Activated CD8-positive, alpha-beta memory T cell treated with anti-CD3 and anti-CD28 coated beads, Interleukin-2, amount 10 ng/mL, durations not matched to agents 7 days and 5 days (primary cell): ENCODE measurements around the gene CAD. TPM values are rescaled to one million over a fixed set of nuclear protein-coding genes. Genes with fewer than 3 reads are reported as not detected.

Source experiments
- ATAC-seq: fragments of 150-1000 bp; cut with Tn5 transposase; one replicate; pipeline ENCODE4 v1.10.0; 2021; ENCODE audit warnings: moderate library complexity
- CTCF ChIA-PET: fragments of 350-600 bp; sonication (Branson Sonifier 250); formaldehyde crosslinking; loops from one replicate; lab custom pipeline; 2021; ENCODE audit warnings: antibody characterized with exemption; lab: Charles Lee
- DNase-seq: peaks from one replicate; pipeline ENCODE4 v3.0.0-alpha.2; 2020
- H3K27ac Mint-ChIP-seq: one replicate; pipeline ENCODE4 v1.8.0; 2021; ENCODE audit warnings: mild to moderate bottlenecking, mixed read lengths
- H3K27me3 Mint-ChIP-seq: one replicate; pipeline ENCODE4 v1.8.0; 2021; ENCODE audit warnings: mixed read lengths
- H3K36me3 Mint-ChIP-seq: one replicate; pipeline ENCODE4 v1.8.0; 2021; ENCODE audit warnings: mild to moderate bottlenecking, mixed read lengths
- H3K4me1 Mint-ChIP-seq: one replicate; pipeline ENCODE4 v1.8.0; 2021; ENCODE audit warnings: mixed read lengths
- H3K4me3 Mint-ChIP-seq: one replicate; pipeline ENCODE4 v1.8.0; 2021; ENCODE audit warnings: mild to moderate bottlenecking, moderate library complexity, mixed read lengths
- H3K9me3 Mint-ChIP-seq: one replicate; pipeline ENCODE4 v1.8.0; 2022; ENCODE audit warnings: low read depth, mixed read lengths
- total RNA-seq, 2 experiments: library from RNA; stranded (reverse); gene quantifications; one replicate each; pipeline ENCODE4 v1.2.3, GENCODE V29; 2021

The CAD gene
- total RNA-seq, 2 experiments from 2014 or later: 78.6 to 99.5 TPM

- Mint-ChIP-seq H3K27me3 (no peaks in the 10 kb centered on the region), H3K9me3 (no peaks in the 10 kb centered on the region), H3K27ac (no peak overlapping the region), H3K36me3 (peaks cover 49% of the 10 kb centered on the region), H3K4me3 (peak overlapping the region; percentile 94), H3K4me1 (peaks cover 41% of the 10 kb centered on the region)
- DNase-seq (no peak), ATAC-seq (no peak)
- CTCF ChIA-PET: interaction anchor here (1.4 to 1.7 kb wide), 2 partner anchors 49 to 258 kb away, joined by 5 to 6 read pairs; no protein-coding TSS in a partner anchor
Observed at GRCh38 chr2:27219091-27219490, 1.9 kb downstream of the CAD start.

GRCh38 chr2:27220091-27220490, 2.9 kb downstream of the CAD start:
- Mint-ChIP-seq H3K27ac (no peak overlapping the region), H3K4me1 (peaks cover 37% of the 10 kb centered on the region), H3K9me3 (no peaks in the 10 kb centered on the region), H3K27me3 (no peaks in the 10 kb centered on the region), H3K36me3 (peaks cover 53% of the 10 kb centered on the region), H3K4me3 (no peak overlapping the region)
- DNase-seq (no peak), ATAC-seq (no peak)
- CTCF ChIA-PET: interaction anchor here (0.9 to 1.7 kb wide), 4 partner anchors 50 to 259 kb away, joined by 4 to 6 read pairs (median 5); no protein-coding TSS in a partner anchor

DNA sequence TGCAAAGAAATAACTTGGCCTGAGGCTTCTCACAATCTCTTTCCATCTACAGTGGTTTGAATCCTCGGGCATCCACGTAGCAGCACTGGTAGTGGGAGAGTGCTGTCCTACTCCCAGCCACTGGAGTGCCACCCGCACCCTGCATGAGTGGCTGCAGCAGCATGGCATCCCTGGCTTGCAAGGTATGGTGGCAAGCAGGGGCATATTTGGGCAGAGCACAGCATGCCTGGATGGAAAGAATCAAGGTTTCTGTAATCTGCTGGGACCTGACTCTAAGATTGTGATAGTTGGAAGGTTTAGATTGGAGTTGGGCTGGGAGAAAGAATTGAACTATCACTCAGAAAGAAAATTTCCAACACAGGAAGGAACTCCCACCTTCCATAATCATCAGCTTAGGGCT, 4.0 kb downstream of the CAD start:
- no peaks in the 10 kb centered on the region for H3K27me3 Mint-ChIP-seq
- no peak overlapping the region for H3K4me3 Mint-ChIP-seq
- H3K9me3 Mint-ChIP-seq: no peaks in the 10 kb centered on the region
- CTCF ChIA-PET: interaction anchor here (1.7 kb wide), 1 partner anchor 83 kb away, joined by 4 read pairs; no protein-coding TSS in a partner anchor
- no peak overlapping the region for H3K27ac Mint-ChIP-seq
- no peak for ATAC-seq
- H3K4me1 Mint-ChIP-seq: peaks cover 34% of the 10 kb centered on the region
- DNase-seq: no peak
- H3K36me3 Mint-ChIP-seq: peaks cover 49% of the 10 kb centered on the region

DNA sequence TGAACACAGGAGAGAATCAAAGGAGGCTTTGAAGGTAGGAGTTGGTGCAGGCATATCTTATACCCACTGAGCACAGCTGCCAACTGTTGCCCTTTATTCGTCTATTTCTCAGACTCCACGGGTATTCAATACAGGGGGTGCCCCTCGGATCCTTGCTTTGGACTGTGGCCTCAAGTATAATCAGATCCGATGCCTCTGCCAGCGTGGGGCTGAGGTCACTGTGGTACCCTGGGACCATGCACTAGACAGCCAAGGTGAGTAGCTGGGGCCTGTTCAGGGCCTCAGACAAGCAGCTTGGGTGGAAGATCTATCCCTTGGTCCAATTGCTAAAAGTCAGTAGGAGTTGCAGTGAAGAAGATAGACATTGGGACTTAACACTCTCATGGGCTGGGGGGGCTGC, 5.2 kb downstream of the CAD start:
- H3K27ac Mint-ChIP-seq: no peak overlapping the region
- peaks cover 26% of the 10 kb centered on the region for H3K4me1 Mint-ChIP-seq
- H3K36me3 Mint-ChIP-seq: peaks cover 51% of the 10 kb centered on the region
- H3K4me3 Mint-ChIP-seq: no peak overlapping the region
- DNase-seq (no peak), ATAC-seq (no peak)
- no peaks in the 10 kb centered on the region for H3K9me3 Mint-ChIP-seq
- no peaks in the 10 kb centered on the region for H3K27me3 Mint-ChIP-seq
- CTCF ChIA-PET: no interaction called here

DNA sequence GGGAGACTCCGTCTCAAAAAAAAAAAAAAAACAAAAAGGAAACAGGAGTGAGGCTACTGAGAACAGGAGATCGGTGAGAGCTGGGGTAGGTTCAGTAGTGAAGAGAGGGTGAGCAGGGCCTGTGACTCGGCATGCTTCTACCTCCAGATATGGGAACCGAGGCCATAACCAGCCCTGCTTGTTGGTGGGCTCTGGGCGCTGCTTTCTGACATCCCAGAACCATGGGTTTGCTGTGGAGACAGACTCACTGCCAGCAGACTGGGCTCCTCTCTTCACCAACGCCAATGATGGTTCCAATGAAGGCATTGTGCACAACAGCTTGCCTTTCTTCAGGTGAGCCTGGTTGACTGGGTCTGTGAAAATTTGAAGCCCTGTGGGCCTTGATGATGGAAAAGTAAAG, 6.2 kb downstream of the CAD start:
- DNase-seq: no peak
- Mint-ChIP-seq H3K4me1 (peaks cover 19% of the 10 kb centered on the region), H3K4me3 (no peak overlapping the region), H3K9me3 (no peaks in the 10 kb centered on the region), H3K36me3 (peaks cover 52% of the 10 kb centered on the region), H3K27me3 (no peaks in the 10 kb centered on the region), H3K27ac (no peak overlapping the region)
- CTCF ChIA-PET: interaction anchor here (1.2 to 2.1 kb wide), 2 partner anchors 56 to 80 kb away, joined by 3 to 6 read pairs; no protein-coding TSS in a partner anchor
- no peak for ATAC-seq

DNA sequence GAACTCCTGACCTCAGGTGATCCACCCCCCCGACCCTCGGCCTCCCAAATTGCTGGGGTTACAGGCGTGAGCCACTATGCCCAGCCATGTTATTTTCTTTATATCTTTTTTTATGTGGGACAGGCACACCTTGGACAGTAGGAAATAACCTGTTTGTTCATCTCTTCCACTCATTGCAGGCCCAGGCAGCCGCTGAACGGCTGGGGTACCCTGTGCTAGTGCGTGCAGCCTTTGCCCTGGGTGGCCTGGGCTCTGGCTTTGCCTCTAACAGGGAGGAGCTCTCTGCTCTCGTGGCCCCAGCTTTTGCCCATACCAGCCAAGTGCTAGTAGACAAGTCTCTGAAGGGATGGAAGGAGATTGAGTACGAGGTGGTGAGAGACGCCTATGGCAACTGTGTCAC, 8.4 kb downstream of the CAD start:
- ATAC-seq (no peak), DNase-seq (no peak)
- Mint-ChIP-seq H3K36me3 (peaks cover 47% of the 10 kb centered on the region), H3K4me1 (peaks cover 5% of the 10 kb centered on the region), H3K27me3 (no peaks in the 10 kb centered on the region), H3K9me3 (no peaks in the 10 kb centered on the region), H3K4me3 (no peak overlapping the region), H3K27ac (no peak overlapping the region)
- CTCF ChIA-PET: interaction anchor here (1.0 to 2.1 kb wide), 3 partner anchors 14 to 78 kb away, joined by 3 to 6 read pairs (median 3); partner anchors contain the start of genes ATRAID and SLC5A6

GRCh38 chr2:27227501-27227900, 10.3 kb downstream of the CAD start:
- CTCF ChIA-PET: interaction anchor here (1.0 kb wide), 1 partner anchor 75 kb away, joined by 3 read pairs; no protein-coding TSS in a partner anchor
- DNase-seq: no peak
- ATAC-seq: no peak
- Mint-ChIP-seq H3K36me3 (peaks cover 47% of the 10 kb centered on the region), H3K27ac (no peak overlapping the region), H3K9me3 (no peaks in the 10 kb centered on the region), H3K4me3 (no peak overlapping the region), H3K4me1 (no peaks in the 10 kb centered on the region), H3K27me3 (no peaks in the 10 kb centered on the region)

GRCh38 chr2:27231921-27232320, 14.8 kb downstream of the CAD start:
- Mint-ChIP-seq H3K36me3 (peaks cover 53% of the 10 kb centered on the region), H3K4me3 (no peak overlapping the region), H3K27ac (no peak overlapping the region), H3K9me3 (no peaks in the 10 kb centered on the region), H3K4me1 (no peaks in the 10 kb centered on the region), H3K27me3 (no peaks in the 10 kb centered on the region)
- ATAC-seq (no peak), DNase-seq (no peak)
- CTCF ChIA-PET: interaction anchor here (0.9 to 1.4 kb wide), 2 partner anchors 47 to 108 kb away, joined by 3 to 7 read pairs; no protein-coding TSS in a partner anchor

DNA sequence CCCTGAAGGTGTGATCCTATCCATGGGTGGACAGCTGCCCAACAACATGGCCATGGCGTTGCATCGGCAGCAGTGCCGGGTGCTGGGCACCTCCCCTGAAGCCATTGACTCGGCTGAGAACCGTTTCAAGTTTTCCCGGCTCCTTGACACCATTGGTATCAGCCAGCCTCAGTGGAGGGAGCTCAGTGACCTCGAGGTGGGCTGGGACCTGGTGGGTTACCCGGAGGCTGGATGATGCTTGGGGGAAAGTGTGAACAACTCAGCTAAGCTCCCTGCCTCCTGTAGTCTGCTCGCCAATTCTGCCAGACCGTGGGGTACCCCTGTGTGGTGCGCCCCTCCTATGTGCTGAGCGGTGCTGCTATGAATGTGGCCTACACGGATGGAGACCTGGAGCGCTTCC, 16.2 kb downstream of the CAD start:
- H3K4me1 Mint-ChIP-seq: no peaks in the 10 kb centered on the region
- peaks cover 53% of the 10 kb centered on the region for H3K36me3 Mint-ChIP-seq
- no peaks in the 10 kb centered on the region for H3K27me3 Mint-ChIP-seq
- H3K27ac Mint-ChIP-seq: no peak overlapping the region
- H3K4me3 Mint-ChIP-seq: no peak overlapping the region
- no peak for ATAC-seq
- DNase-seq: no peak
- no peaks in the 10 kb centered on the region for H3K9me3 Mint-ChIP-seq
- CTCF ChIA-PET: interaction anchor here (0.8 kb wide), 1 partner anchor 16 kb away, joined by 3 read pairs; no protein-coding TSS in a partner anchor

DNA sequence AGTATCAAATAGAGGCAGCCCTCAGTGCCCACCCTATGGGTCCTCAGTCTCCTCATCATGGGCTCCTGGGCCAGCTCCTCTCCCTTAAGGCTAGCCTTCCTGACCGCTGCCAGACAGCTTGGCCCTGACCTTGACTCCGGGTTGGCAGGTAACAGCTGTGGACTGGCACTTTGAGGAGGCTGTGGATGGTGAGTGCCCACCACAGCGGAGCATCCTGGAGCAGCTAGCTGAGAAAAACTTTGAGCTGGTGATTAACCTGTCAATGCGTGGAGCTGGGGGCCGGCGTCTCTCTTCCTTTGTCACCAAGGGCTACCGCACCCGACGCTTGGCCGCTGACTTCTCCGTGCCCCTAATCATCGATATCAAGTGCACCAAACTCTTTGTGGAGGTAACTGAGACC, 19.0 kb downstream of the CAD start:
- H3K27me3 Mint-ChIP-seq: no peaks in the 10 kb centered on the region
- H3K27ac Mint-ChIP-seq: no peak overlapping the region
- H3K4me3 Mint-ChIP-seq: no peak overlapping the region
- ATAC-seq: no peak
- H3K4me1 Mint-ChIP-seq: no peaks in the 10 kb centered on the region
- CTCF ChIA-PET: no interaction called here
- H3K36me3 Mint-ChIP-seq: peaks cover 65% of the 10 kb centered on the region
- DNase-seq: no peak
- H3K9me3 Mint-ChIP-seq: no peaks in the 10 kb centered on the region

GRCh38 chr2:27236626-27237025, 19.5 kb downstream of the CAD start:
- Mint-ChIP-seq H3K4me3 (no peak overlapping the region), H3K9me3 (no peaks in the 10 kb centered on the region), H3K27me3 (no peaks in the 10 kb centered on the region), H3K27ac (no peak overlapping the region), H3K4me1 (peaks cover 2% of the 10 kb centered on the region), H3K36me3 (peaks cover 66% of the 10 kb centered on the region)
- ATAC-seq (no peak), DNase-seq (no peak)
- CTCF ChIA-PET: interaction anchor here (1.9 kb wide), 1 partner anchor 43 kb away, joined by 6 read pairs; no protein-coding TSS in a partner anchor

DNA sequence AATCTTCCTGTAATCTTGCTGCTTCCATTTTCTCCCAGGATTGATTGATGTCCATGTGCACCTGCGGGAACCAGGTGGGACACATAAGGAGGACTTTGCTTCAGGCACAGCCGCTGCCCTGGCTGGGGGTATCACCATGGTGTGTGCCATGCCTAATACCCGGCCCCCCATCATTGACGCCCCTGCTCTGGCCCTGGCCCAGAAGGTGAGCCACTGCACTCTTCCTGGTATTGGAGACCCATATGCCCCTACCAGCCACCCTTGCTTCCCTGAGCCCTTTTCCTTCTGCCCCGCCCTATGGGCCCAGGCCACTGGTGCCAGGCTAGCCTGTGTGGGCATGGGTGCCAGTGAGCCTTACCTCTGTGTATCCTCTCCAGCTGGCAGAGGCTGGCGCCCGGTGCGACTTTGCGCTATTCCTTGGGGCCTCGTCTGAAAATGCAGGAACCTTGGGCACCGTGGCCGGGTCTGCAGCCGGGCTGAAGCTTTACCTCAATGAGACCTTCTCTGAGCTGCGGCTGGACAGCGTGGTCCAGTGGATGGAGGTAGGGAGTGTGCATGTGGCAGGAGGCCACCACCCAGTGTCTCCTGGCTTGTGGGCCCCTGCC, 20.3 kb downstream of the CAD start:
- Mint-ChIP-seq H3K9me3 (no peaks in the 10 kb centered on the region), H3K27me3 (no peaks in the 10 kb centered on the region), H3K4me3 (no peak overlapping the region), H3K27ac (no peak overlapping the region), H3K4me1 (peaks cover 7% of the 10 kb centered on the region), H3K36me3 (peaks cover 59% of the 10 kb centered on the region)
- ATAC-seq (no peak), DNase-seq (no peak)
- CTCF ChIA-PET: interaction anchor here (1.9 kb wide), 1 partner anchor 42 kb away, joined by 6 read pairs; no protein-coding TSS in a partner anchor

- ATAC-seq: no peak
- DNase-seq: no peak
- H3K9me3 Mint-ChIP-seq: no peaks in the 10 kb centered on the region
- H3K4me3 Mint-ChIP-seq: no peak overlapping the region
- CTCF ChIA-PET: no interaction called here
- no peaks in the 10 kb centered on the region for H3K27me3 Mint-ChIP-seq
- H3K27ac Mint-ChIP-seq: no peak overlapping the region
- H3K36me3 Mint-ChIP-seq: peaks cover 49% of the 10 kb centered on the region
- H3K4me1 Mint-ChIP-seq: peaks cover 7% of the 10 kb centered on the region
Observed at GRCh38 chr2:27238976-27239375, 21.8 kb downstream of the CAD start.

DNA sequence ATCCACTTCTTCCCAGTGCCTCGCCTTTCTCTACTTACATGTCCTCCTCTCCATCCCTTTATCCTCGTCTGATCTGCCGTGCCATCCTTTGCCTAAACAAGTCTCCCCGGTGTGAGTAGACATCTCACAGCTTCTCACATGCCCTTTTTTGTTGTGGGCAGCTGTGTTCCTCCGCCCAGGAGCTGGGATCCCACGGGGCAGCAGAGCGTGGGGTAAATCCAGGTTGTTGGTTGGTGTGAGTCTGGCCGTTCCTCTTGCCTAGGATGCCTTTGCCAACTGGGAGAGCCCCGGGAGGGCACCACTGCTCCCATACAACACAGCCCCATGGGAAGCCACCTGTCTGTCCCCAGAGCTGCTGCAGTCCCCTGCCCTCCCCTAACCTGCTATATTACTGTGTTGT, 23.2 kb downstream of the CAD start:
- CTCF ChIA-PET: interaction anchor here (1.8 kb wide), 1 partner anchor 40 kb away, joined by 5 read pairs; no protein-coding TSS in a partner anchor
- peaks cover 44% of the 10 kb centered on the region for H3K36me3 Mint-ChIP-seq
- H3K9me3 Mint-ChIP-seq: no peaks in the 10 kb centered on the region

More for the DNA sequence above, 23.2 kb downstream of the CAD start:
- H3K27ac Mint-ChIP-seq: no peak overlapping the region
- peaks cover 7% of the 10 kb centered on the region for H3K4me1 Mint-ChIP-seq
- no peaks in the 10 kb centered on the region for H3K27me3 Mint-ChIP-seq
- ATAC-seq (no peak), DNase-seq (no peak)
- no peak overlapping the region for H3K4me3 Mint-ChIP-seq
